Activated CD4-positive, alpha-beta T cell treated with anti-CD3 and anti-CD28 coated beads, Interleukin-2, amount 50 U/mL, for 16 hours (primary cell): ENCODE results near the gene KANTR.
"Not testable (repeated sequence)": the region's sequence is repeated elsewhere in the genome, so short reads cannot be mapped to it uniquely, and the experiment has no call there.

Source experiments
- DNase-seq: peaks from one replicate; pipeline ENCODE4 v3.0.0-alpha.2; 2020

The KANTR gene

DNA sequence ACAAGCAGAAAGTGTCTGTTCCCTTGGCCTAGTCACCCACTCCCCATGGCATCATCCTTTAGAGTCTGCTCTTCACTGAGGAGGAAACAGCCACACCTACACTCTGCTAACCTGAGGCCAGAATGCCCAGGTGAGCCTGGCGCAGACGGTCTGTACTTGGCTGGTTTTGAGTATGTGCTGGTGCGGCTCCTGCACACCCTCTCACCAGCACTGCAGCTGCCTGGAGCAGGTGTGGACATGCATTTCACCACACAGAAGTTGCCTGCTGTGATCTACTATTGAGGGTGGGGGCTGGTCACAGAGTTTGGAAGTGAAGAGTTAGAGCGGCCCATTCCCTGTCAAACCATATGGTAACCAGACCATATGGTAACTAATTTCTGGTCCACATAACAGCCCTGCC lies 39.5 kb downstream of the KANTR start:
- no peak for DNase-seq

DNA sequence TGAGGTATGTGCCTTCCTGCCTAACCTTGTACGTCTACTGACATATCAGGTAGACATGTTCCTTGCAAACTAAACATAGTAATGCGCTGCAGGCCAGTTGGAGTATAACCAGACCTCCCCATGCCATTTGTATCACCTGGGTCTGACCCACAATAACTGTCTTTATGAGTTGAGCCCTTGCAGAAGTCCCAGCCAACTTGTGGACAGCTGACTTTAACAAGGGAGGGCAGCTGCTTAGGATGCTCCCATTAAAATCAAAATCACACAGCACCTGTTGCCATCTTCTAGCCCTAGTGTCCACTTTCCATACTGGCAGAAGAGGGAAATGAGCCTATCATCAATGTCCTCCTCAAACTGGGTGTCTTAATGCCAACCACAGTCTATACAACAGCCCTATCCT lies 41.6 kb downstream of the KANTR start:
- DNase-seq: no peak

DNA sequence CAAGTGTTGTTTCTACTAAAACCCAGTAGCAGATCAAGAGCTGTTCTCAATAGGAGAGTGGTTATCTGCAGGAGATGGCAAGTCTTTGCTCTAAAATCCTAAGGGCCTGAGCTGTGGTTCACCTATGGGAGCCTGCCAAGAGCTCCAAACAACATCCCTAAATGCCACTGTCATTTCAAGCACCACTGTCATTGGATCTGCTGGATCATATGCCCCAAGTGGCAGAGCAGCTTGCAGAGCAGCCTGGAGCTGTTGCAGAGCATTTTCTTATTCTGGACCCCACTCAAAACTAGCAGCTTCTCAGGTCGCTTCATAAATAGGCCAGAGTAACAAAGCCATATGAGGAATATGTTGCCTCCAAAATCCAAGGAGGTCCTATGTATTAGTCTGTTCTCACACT lies 59.6 kb downstream of the KANTR start:
- DNase-seq: no peak

DNA sequence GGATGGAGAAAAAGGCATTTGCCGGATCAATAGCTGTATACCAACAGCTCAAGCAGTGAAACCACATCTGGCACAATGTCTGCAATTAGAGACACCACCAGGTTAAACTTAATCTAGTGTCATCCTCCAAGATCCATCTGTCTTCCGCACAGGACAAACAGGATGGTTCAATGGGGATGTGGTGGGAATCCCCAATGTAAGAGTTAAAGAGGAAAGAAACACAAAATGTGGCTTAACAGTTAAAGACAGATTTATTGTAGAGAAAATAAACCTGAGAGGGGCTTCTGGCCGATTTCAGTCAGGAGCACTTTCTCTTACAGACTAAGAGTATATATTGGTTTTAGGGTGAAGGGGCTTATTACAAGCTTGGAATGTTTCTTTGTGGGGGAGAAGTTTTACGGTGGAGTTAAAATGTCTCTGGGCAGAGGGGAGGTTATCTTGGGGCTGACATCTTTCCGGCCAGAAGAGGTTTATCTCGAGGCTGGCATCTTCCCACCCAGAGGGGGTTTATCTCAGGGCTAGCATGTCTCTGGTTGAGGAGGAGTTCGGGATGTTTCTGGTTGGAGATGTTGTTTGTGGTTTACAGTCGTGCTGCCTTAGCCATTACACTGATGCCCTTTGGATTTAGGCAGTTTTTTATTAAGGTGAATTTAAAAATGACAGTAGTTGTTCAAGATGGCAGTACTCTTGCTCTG lies 61.7 kb downstream of the KANTR start:
- DNase-seq: no peak

DNA sequence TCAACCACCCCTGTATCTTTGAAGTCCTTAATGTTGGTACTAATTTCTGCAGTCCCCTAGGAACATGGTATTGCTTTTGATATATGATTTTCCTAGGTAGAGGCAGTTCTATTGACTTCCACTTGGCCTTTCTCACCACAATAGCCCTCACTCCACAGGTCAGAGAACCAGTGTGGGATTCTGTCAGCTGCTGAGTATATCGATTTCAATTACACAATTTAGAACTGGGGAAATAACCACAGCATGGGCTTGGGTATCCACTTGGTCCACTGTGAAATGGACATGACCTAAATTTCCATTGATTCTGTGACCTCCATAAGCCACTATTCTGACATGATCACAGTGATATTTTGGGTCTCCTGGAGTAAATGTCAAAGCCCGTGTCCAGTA lies 62.3 kb downstream of the KANTR start:
- no peak for DNase-seq

DNA sequence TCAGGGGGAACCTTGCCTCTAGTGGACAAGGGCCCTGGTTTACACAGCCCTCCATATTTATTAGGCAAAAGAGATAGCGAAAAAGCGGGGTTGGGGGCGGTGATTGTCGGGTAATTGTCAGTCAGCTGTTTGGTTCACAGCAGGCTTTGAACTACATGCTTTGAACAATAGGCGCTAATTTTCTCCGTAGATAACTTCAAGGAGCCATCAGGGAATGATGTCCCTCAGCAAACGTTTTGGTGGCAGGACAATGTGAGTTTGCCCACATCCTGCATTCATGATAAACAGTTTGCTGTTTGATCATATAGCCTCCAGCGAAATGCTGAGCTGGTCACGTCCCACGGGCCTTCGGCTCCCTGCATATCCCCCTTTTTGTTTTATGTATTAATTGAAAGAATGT lies 65.2 kb downstream of the KANTR start:
- DNase-seq: no peak

DNA sequence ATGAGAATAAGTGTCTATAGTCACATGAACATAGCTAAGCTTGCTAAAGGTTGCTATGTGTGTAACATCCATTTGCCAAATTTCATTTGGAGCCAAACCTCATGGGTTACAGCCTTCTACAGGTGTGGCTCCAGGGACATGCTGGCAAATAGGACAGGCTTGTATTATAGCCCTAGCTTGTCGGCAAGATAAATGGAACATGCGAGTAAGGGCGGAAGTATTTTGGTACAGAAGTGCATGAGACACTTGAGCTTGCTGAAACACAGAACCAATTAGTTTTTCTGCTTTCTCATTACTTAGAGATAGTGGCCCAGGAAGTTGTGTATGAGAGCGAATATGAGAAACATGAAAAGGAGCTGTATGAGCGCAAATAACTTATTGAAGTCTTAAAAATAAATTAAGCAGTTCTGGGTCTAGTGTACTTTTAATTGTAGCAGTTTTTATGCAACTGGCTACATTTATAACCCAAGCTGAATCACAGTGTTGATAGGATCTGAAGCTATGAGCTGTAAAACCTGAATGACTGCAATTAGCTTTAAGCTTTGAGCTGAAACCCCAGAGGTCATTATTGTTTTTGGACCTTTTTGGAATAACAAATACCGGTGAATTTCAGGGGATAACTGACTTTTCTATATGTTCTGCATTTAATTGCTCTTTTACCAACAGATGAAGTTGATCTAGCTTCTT lies 66.5 kb downstream of the KANTR start:
- DNase-seq: no peak

DNA sequence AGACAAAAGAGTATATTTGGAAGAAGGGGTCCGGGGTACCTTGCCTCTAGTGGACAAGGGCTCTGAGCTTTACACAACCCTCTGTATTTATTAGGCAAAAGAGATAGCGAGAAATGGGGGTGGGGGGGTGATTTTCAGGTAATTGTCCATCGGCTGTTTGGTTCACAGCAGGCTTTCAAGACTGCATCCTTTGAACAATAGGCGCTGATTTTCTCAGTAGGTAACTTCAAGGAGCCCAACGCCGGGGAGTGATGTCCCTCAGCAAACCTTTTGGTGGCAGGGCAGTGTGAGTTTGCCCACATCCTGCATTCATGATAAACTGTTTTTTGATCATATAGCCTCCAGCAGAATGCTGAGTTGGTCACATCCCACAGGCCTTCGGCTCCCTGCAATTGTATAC lies 69.5 kb downstream of the KANTR start:
- no peak for DNase-seq

DNA sequence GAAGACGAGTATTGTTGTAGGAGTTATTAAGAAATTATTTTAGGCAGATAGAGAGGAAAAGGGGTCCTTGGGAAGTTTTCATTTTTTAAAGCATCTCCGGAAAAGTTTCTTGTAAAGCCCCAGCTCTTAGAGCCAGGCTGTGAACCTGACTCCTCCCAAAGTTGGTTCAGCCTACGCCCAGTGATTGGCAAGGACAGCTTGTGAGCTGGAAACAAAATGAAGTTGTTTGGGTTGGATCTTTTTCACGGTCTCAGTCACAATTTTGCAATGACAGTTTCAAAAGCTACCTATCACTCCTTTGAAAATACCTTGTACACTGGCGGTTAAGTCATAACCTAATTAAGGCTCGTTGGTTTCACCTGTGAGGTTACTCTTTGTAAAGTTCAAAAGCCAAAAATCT lies 70.6 kb downstream of the KANTR start:
- not testable (repeated sequence) for DNase-seq

DNA sequence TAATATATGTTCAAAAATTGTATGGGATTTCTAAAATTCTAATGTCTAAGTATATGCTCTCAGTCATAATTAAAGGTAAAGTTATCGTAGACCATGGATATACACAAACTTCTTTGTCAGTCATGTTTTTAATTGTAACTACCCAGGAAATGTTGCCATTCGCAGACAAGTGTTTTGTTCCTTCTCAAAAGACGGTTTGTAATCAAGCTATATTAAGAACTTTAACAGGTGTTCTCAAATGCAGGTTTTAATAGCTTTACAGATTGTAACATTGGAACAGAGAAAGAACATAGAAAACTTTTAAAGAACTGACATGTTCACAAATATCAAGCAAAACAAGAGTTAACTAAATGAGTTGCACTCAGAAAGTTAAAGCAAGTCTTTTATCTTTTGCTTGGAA lies 72.2 kb downstream of the KANTR start:
- no peak for DNase-seq

DNA sequence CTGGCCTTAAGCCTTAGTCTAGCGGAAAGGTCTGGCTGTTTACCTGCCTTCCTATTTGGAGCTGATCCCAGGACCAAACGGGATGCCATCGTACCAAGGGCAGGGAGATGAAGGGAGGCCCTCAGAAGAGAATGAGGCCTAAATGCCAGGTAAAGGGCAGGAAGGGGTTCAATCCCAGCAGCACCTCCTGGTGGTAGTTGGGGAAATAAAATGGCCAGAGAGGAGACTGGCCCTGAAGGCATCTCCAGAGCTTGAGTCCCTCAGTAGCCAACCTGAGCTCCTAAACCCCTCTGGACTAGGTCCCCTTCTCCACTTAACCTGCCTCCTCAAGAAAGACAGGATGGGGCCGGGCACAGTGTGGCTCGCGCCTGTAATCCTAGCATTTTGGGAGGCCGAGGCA lies 77.4 kb downstream of the KANTR start:
- DNase-seq: no peak
